HG03103 (cell line): ENCODE data around the gene CLEC16A.
"Not testable (repeated sequence)": the region's sequence is repeated elsewhere in the genome, so short reads cannot be mapped to it uniquely, and the experiment has no call there.

ENCODE experiments used
- ATAC-seq: cut with Tn5 transposase; IDR thresholded peaks from one replicate; pipeline ENCODE4 v1.9.1; 2021; ENCODE audit warnings: low read depth; ENCODE audit not compliant: unreplicated experiment

CLEC16A gene

DNA sequence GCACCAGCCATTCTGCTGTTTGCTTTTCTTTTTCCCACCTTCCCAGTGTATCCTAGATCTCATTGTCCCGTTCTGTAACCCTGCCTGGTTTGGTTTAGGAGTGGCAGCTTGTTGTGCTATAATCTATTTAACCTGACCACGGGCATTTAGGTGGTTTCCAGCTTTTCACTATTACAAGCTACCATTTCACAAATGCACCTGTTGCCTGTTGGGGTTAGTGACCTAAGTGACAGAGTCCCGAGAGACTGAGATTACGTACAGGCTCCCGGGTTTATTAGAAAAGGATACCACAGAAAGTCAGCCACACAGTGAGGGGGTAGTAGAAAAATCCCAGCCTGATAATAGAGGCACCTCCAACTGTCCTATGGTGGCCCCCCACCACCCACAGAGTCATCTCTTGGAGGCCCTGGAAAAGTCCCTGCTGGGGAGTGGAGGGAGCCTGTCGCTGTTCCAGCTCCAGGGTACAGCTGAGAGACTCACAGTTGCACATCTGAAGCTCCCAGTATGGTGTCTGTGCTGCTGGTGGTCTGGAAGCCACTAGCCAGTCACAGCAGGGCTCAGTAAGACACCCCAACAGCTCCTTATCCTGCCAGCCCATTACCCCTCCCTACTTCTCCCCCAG lies 21.2 kb downstream of the CLEC16A start:
- peak; percentile 51 for ATAC-seq

DNA sequence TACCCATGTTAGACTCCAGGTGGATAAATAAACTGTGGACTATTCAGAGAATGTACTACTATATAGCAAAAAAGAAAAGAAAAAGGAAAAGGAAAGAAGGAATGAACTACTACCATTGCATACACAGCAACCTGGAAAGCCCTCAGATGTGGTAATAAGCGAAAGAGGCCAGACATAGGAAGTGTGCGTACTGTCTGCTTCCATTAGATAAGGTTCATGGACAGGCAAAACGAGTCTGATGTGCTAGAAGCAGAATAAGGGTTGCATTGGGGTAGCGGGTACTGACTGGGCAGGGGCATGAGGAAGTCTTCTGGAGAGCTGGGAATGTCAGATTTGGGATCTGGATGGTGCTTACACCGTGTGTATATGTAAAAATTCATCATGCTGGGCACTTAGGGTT lies 21.8 kb downstream of the CLEC16A start:
- no peak for ATAC-seq

DNA sequence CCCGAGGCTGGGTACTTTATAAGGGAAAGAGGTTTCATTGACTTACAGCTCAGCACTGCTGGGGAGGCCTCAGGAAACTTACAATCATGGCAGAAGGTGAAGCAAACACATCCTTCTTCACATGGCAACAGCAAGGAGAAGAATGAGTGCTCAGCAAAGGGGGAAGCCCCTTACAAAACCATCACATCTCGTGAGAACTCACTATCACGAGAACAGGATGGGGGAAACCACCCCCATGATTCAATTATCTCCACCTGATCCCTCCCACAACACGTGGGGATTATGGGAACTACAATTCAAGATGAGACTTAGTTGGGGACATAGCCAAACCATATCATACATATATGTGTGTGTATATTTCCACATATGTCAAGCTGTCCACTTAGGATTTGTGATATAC lies 22.2 kb downstream of the CLEC16A start:
- ATAC-seq: not testable (repeated sequence)

DNA sequence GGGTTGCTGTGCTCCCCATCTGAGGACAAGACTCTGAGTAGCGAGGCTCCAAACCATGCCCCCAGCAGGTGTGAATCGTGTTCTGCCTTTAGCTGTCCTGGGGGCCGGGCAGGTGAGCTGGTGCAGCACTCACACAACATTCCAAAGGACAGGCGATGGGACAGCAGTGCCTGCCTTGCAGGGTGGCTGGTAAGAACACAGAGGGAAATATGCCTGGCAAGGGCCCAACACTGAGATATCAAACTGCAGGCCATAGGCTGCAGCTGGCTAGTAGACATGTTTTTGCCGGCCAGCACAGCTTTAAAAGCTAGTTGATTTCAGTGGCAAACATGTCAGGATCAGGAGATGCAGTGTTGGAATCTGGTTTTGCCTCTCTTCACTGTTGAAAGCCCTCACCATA lies 23.6 kb downstream of the CLEC16A start:
- no peak for ATAC-seq

DNA sequence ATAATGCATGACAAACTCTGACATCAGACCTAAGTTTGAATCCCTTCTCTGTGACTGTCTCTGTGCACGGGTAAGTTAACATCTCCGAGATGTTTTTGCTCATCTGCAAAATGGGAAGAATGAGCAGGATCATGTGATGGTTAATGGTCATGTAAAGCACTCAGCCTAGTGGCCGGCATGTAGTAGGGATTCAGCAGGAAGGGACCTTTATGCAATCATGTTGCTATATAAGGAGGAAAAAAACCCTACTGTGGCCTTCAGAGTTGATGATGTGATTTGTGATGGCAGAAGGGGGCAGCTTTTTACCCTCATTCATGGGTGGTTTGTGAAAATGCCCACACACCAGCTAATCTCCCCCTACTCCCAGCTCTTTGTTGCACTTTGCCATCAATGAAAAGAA lies 24.1 kb downstream of the CLEC16A start:
- no peak for ATAC-seq

DNA sequence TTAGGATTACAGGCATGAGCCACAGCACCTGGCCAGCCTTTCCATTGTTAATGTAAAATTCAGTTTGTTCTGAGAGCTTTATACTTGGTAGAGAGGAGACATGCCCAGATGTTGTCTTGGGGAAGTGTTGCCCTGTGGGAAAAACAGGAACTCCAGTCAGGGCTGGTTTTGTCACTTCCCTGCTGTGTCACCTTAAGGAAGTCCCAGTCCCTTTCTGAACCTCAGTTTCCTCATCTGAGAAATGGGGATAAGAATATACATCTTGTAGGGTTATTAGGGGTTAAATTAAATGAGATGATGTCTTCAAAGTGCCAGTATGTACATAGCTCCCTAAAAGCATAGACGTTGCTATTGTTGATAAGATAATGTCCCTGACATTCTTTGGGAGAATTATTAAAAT lies 25.3 kb downstream of the CLEC16A start:
- ATAC-seq: no peak

DNA sequence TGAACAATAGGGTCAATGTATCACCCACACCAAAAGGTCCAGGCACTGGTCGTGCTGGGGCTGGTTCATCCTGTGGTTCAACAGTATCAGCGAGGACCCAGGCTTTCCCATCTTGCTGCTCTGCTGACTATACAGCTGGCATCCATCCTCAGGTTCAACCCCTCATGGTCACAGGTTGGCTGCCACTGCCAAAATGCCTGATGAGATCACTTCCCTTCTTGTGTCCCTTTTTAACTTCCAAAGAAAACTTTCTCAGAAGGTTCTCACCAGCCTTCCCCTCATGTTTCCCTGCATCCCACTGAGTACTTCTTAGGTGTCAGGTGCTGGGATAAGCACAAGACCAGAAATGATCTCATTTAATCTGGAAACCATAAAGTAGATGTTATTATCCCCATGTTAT lies 25.7 kb downstream of the CLEC16A start:
- ATAC-seq: no peak

DNA sequence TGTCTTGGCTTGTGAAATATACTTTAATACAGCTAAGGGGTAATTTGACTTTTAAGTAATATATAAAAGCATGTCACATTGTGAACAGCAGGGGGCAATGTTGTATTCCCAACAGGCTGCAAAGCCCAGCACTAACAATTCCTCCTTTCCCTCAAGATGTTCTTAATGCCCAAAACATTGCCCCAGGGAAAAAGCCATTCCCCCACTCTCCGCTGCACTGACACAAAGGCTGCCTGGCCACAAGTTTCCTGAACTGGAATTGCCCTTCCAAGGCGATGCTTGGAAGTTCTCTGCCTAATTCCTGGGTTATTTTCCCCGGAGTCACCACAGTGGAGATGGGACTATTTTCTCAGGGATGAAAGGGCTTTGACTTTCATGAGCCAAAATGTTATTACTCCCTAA lies 27.2 kb downstream of the CLEC16A start:
- no peak for ATAC-seq

DNA sequence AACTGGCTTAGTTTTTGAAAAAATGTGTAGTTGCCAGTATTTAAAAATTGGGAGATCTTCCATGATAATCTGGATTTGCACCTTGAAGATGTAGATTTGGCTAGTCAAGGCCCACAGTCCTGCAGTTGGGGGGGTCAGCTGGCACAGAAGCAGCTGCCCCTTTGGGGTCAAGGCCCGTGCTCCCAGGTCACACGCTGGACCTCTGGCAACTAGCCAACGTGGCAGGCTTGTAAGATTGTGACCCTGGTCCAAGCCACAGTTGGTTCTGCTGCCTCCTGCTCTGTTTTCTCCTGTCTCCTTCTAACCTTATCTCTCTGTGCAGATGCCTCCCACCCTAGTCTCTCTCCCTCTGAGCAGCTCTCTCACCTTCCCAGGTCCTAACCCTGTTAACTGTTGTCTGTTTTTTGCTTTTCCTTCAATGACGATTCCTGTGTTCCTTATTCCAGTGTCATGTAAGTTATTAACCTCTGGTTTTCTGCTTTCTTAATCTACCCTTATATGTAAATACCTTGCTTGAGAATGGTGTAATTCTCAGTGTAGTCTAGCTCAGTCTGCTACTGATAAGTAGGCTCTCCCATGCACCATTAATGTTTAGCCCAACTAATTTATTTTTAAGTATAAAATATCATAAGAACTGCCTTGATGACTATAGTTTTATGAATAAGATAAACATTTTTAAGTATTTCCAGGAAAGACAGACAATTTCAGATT lies 27.9 kb downstream of the CLEC16A start:
- ATAC-seq: no peak

DNA sequence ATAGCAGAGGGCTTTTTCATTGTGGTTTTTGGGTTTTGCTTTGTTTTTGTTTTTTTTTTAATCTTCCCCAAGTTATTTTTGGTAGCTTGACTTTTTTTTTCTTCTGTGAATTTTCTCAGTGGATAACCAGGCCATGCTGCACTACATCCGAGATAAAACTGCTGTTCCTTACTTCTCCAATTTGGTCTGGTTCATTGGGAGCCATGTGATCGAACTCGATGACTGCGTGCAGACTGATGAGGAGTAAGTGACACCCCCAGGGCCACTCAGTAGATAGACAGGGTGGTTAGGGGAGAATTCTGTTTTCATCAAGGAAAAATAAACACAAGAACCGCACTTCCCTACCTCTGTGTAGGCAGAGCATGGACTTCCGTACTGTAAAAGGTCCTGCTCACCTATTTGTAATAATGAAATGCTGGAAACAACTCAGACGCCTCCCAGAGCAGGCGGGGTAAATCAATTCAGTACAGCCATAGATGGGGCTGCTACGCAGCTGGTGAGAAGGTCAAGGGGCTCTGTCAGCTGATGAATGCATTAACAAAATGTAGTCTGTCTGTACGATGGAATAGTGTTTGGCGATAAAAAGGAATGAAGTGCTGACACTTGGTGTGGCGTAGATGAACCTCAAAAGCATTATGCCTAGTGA lies 28.6 kb downstream of the CLEC16A start:
- ATAC-seq: no peak

DNA sequence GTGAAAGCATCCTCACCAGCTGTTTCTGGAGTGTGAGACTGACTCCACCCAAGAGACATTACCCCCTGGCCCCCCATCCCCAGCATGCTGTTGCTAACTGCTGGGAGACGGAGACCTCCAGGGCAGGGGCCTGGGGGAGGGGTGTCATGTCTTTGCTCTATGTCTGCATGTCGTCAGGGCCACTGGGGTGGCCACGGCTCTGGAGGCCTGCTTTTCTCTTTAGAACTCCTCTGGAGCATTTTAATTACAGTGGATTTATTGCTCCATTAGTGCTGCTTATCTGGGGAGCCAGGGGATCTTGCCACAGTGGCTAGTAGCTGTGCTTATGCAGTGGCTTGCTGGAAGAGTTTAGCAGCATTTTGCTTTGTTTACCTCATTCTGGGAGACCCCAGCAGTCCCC lies 32.3 kb downstream of the CLEC16A start:
- no peak for ATAC-seq

DNA sequence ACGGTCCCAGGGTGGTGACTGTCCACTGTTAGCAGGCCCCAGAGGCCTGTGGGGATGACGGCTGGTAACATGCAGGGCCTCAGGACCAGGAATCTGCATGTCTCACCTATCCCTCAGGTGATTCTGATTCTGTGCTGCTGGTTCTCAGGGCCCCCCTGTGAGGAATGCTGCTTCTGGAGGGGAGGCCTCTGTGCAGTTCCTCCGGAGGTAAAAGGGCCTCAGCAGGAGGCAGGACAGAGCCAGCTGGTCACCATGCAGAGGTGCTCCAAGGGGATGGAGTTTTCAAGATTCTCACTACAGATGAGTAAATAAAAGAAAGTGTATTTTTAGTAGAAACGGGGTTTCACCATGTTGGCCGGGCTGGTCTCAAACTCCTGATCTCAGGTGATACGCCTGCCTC lies 33.8 kb downstream of the CLEC16A start:
- no peak for ATAC-seq

DNA sequence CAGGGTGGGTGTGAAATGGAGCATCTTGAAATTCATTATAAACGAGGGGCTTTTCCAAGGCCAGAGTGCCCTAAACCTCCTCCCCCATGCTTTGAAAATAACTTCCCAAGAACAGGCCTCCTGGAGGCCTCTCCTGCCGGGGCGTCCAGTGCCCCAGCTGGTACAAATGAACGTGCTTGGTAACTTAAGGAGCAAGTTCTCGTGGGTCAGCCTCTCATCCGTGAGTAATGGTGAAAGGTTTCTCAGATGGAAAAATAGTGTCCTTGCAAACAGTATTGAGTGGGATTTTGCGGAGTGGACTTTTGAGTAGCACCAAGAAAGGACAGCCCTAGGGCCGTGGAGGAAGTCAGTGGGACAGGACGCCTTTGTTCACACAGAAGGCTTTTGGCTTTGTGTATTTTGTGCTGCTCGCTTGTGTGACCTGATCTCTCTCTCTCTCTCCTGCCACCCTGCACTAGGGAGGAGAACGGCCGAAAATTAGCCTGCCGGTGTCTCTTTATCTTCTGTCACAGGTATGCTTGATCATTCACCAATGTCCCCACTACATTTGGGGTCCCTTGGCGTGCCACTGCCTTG lies 34.6 kb downstream of the CLEC16A start:
- no peak for ATAC-seq

DNA sequence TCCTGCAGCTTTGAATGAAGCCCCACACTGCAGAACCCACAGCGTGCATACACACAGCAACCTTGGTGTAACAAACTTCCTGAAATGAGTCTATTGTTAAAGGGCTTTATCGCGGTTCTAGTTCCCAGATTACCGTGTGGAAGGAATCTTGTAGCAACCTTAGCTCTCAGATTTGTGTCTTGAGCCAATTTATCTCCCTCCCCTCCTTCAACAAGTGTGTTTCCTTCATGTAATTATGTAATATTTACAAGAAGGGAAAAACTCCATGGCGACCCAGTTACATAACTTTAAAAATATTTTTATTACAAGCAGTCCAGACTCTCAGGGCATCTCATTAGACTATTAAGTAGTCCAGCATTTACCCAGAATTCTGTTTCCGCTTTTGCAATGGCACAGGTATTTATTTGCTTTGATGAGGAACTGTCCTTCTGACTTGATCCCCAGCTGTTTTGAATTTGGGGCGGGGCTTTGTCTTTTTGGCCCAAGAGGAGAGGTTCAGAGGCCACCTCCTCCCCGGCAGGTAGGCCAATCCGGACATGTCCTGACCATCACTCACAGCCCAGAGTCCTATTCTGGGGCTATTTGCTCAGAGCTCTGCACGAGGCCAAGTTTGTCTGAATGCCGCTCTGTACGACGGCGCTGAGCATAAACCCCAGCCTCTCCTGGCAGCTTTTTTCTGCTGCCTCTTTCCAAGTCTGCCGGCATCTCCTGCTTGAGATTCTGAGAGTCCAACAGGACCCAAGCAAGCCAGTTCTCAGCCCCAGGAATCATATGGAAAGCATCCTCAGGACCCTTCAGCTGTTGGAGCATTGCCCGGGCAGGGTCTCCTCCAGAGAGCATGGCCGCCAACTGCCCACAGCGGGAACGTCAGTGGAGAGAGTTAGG lies 35.6 kb downstream of the CLEC16A start:
- no peak for ATAC-seq

DNA sequence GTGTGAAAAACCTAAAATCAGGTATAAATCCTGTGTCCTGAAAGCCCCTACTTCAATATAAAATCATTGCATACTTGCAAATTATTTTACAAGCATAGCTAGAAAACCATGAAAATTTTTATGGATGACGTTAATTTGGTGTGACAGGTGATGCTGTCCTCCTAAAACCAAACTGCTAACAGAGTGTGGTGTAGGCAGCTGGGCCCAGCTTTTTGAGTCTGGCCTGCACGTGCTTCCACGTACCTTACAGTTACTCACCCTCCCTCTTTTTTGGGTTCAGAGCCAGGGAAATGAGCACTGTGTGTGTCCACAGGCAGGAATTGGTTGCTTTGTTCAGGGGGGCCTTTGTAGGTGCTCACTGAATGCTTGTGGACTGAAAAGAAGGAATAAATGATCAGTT lies 36.4 kb downstream of the CLEC16A start:
- no peak for ATAC-seq

DNA sequence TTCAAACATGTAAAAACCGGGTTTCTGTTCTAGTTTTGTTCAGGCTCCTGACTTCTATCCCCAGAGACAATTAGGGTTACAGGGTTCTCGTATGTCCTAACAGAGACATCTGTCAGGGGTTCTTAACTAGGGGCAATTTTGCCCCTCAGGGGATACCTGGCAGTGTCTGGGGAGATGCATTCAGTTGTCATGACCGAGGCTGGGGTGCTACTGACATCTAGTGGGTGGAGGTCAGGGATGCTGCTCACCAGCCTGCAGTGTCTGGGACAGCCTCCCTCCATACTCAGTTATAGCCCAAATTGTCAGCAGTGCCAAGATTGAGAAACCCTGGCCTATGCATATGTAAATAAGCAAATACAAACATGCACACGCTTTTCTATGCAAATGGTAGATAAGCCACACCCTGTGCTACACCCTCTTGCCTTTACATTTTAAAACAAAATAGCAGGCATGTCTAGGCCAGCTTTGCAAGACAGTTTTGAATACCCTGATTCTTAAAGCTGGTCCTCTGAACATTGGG lies 37.4 kb downstream of the CLEC16A start:
- peak; percentile 61 for ATAC-seq

DNA sequence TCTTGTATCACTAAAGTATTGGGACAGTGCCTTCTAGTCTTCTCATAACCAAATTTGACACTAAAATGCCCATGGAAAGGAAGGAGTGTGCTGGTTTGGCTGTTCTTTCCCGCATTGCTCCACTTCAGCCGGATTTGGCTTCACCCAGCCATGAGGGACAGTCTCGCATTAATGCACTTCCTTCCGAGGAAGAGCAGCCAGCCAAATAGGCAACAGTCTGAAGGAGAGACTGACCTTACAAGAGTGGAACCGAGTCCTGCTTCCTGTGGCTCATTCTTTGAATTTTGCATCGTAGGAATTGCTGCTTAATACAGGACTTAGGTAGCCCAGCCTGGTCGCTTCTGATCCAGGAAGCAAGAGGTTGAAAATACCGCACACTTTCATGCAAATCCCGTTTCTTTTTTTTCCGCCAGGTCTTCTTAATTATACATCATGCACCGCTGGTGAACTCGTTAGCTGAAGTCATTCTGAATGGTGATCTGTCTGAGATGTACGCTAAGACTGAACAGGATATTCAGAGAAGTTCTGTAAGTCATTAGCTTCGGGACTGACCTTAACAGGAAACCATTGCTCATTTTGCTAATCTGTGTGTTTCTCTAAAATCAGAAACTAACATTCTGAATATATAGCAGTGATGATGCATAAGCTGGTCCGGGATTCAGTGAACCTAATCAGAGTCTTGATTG lies 38.2 kb downstream of the CLEC16A start:
- no peak for ATAC-seq

DNA sequence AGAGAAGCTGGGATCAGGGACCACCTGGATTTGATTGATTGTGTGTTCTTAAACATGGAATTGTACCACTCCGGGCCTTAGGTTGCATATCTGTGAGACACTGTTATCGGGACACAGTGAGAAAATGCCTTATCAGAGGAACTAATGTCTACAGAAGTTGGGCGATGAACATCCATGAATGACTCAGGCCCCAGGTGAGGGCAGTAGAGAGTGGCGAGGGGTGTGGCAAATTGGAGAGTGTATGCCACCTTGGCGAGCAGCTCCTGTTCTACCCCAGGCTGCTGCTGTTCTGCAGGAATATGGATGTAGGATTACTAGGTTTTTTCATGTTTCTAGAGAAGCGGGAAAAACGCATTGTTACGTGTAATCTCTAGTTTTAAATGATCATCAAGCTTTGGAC lies 38.8 kb downstream of the CLEC16A start:
- no peak for ATAC-seq

DNA sequence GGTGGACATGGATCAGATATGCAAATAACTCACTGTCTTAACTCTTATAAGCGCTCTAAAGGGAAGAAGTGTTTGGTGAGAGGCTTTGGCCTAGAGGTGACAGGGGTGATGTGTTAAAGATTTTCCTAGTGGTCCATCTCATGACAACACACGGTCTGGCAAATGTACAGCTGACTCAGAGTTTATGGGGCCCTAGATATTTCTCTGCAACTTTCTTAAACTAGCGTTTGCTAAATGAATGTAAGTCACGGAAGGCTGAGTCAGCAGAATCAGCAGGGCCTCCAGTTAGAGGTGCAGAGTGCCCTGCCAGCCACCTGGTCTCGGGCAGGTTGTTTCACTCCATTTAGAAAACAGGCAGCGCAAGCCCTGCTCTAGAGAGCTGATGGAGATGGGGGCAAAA lies 40.1 kb downstream of the CLEC16A start:
- ATAC-seq: no peak
